Lower lobe of right lung (tissue), 2 donors: ENCODE results near the gene GTPBP6. TPM values are rescaled to one million over a fixed set of nuclear protein-coding genes. Genes with fewer than 3 reads are reported as not detected.

Experiments
- ATAC-seq, 2 donors: fragments of 200-7000 bp; cut with Tn5 transposase; one replicate each; pipeline ENCODE4 v1.9.1; 2020 to 2022; ENCODE audit warnings: mild to moderate bottlenecking in 2 of 2, moderate library complexity in 2 of 2
- DNase-seq: peaks from one replicate; pipeline ENCODE4 v3.0.0-alpha.2; 2020
- H3K27ac ChIP-seq: fragments of 200-600 bp; one replicate; pipeline ENCODE4 v1.8.0; 2022
- H3K27me3 ChIP-seq: fragments of 200-600 bp; one replicate; pipeline ENCODE4 v1.8.0; 2022; ENCODE audit warnings: low read depth
- H3K36me3 ChIP-seq: fragments of 200-600 bp; one replicate; pipeline ENCODE4 v1.8.0; 2022; ENCODE audit warnings: mild to moderate bottlenecking
- H3K4me1 ChIP-seq: fragments of 200-600 bp; one replicate; pipeline ENCODE4 v1.8.0; 2022
- H3K4me3 ChIP-seq: fragments of 200-600 bp; one replicate; pipeline ENCODE4 v1.8.0; 2022; ENCODE audit warnings: mild to moderate bottlenecking
- H3K9me3 ChIP-seq: fragments of 200-600 bp; one replicate; pipeline ENCODE4 v1.8.0; 2022
- intact Hi-C: fragments of 100-400 bp; cut with DNase I; formaldehyde crosslinking; loops from one replicate; pipeline ENCODE4 v1.11.0; 2022
- total RNA-seq: library from RNA; stranded (reverse); fragmentation: NEBNext Ultra II Directional; extraction: Animal tissue kit (Norgen Biotek cat#: 25700); gene quantifications from one replicate; pipeline ENCODE4 v1.2.1, GENCODE V29; 2021
- TF ChIP-seq, protein P1 (sequence below): fragments of 200-600 bp; IDR thresholded peaks from one replicate; pipeline ENCODE4 v1.8.0; 2022; ENCODE audit warnings: antibody characterized with exemption, mild to moderate bottlenecking
- donor health status: DM: no; HTN: yes; CAD: no; lungs with severe emphysema.

Gene GTPBP6
- total RNA-seq, 1 donor from 2014 or later = 47.1 TPM

DNA sequence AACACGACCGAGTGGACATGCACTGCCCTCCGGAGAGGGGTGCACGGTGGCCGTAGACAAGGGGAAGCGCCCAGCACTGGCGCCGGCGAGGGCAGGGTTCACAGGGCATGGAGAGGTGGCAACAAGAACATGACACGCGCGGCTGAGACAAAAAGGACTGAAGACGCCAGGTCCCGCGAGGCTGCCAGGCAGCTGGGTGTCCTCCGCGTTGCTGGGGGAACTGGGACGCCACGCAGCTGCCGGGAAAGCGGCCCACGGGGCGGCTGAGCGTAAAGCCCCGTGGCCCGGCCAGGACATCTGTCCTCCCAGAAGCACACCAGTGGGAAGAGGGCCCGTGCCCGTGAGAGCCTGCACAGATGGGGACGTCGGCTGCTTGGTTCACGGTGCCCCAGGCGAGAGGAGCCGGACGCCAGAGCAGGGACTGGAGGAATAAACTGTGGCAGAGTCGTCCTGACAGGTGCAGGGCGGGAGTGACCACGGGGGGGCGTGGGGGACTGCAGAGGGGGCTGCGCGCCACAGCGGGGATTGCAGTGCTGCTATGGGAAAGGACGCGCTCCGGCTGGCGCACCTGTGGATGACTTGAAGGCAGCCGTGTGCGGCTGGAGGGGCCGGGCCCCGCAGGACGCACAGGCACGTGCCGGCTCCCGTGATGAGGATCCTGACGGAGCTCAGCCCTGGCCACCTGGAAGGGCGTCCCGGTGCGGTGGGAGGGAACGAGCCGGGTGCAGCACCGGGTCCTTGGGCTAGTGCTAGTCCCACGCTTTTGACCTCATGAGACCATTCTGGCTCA lies 32.1 kb upstream of the GTPBP6 start:
- TF ChIP-seq, protein P1, sequence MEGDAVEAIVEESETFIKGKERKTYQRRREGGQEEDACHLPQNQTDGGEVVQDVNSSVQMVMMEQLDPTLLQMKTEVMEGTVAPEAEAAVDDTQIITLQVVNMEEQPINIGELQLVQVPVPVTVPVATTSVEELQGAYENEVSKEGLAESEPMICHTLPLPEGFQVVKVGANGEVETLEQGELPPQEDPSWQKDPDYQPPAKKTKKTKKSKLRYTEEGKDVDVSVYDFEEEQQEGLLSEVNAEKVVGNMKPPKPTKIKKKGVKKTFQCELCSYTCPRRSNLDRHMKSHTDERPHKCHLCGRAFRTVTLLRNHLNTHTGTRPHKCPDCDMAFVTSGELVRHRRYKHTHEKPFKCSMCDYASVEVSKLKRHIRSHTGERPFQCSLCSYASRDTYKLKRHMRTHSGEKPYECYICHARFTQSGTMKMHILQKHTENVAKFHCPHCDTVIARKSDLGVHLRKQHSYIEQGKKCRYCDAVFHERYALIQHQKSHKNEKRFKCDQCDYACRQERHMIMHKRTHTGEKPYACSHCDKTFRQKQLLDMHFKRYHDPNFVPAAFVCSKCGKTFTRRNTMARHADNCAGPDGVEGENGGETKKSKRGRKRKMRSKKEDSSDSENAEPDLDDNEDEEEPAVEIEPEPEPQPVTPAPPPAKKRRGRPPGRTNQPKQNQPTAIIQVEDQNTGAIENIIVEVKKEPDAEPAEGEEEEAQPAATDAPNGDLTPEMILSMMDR = no peak
- ATAC-seq (no peak), DNase-seq (peak; percentile 39)
- H3K4me3 ChIP-seq = no peak overlapping the region
- no peaks in the 10 kb centered on the region for H3K4me1 ChIP-seq
- H3K36me3 ChIP-seq = no peaks in the 10 kb centered on the region
- no peaks in the 10 kb centered on the region for H3K9me3 ChIP-seq
- H3K27ac ChIP-seq = no peak overlapping the region
- H3K27me3 ChIP-seq = no peaks in the 10 kb centered on the region
- intact Hi-C loops = no loop called here

DNA sequence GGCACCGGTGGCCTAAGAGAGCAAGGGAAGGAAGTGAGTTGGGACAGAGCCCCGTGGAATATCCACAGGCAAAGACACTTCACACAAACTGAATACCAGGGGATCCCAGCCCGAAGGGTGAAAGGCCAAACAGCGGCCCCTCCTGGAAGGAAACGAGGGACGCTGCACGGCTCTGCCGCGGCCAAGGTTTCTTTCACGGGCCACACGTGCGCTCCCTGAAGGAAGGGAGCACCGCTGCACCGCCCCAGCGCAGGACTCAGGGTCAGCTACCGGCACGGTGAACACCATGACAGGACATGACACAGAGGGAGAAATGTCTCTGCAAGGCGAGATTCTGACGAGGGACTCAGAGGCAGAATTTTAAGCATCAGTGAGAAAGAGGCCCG lies 31.5 kb upstream of the GTPBP6 start:
- Histone ChIP-seq H3K27me3 (no peaks in the 10 kb centered on the region), H3K36me3 (no peaks in the 10 kb centered on the region), H3K4me1 (no peaks in the 10 kb centered on the region), H3K9me3 (no peaks in the 10 kb centered on the region), H3K4me3 (no peak overlapping the region), H3K27ac (no peak overlapping the region)
- intact Hi-C loops = no loop called here
- no peak for ATAC-seq
- TF ChIP-seq, protein P1 = no peak
- peak; percentile 38 for DNase-seq

DNA sequence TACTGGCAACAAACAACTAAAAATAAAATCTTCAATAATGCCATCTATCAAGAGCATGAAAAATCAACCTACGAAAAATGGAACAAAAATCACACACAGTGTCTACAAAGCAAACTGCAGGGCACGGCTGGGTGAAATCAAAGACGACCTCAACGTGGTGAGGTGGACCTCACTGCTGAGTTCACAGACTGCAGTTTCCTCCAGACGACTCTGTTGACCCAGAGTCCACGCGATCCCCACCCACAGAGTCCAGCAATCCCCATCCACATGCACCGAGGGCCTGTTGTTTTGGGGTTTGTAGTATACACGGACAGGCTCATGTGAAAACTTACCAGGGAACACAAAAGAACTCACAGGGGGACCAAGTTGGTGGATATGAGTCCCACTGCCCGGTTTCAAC lies 31.1 kb upstream of the GTPBP6 start:
- Histone ChIP-seq H3K9me3 (no peaks in the 10 kb centered on the region), H3K27ac (no peak overlapping the region), H3K4me1 (no peaks in the 10 kb centered on the region), H3K36me3 (no peaks in the 10 kb centered on the region), H3K4me3 (no peak overlapping the region), H3K27me3 (no peaks in the 10 kb centered on the region)
- TF ChIP-seq, protein P1 = no peak
- no peak for ATAC-seq
- no peak for DNase-seq
- intact Hi-C loops = no loop called here

DNA sequence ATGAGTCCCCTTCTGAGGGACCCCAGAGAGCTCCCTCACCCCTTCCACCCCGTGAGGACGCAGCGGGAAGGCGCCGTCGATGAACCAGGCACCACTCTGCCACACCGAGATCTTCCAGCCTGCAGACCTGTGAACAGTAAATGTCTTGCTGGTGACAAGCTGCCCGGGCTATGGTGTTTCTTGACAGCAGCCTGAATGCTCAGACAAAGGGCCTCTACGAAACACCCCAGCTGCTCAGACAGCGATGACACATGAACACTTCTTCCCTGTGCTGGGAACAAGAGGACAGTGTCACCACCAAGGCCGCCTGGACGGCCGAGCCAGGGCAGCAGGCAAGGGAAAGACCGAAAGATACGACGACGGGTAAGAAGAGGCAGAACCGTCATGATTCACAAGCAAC lies 30.6 kb upstream of the GTPBP6 start:
- intact Hi-C loops = no loop called here
- no peaks in the 10 kb centered on the region for H3K4me1 ChIP-seq
- no peak for DNase-seq
- H3K27ac ChIP-seq = no peak overlapping the region
- no peaks in the 10 kb centered on the region for H3K36me3 ChIP-seq
- H3K9me3 ChIP-seq = no peaks in the 10 kb centered on the region
- TF ChIP-seq, protein P1 = no peak
- ATAC-seq = no peak
- no peak overlapping the region for H3K4me3 ChIP-seq
- no peaks in the 10 kb centered on the region for H3K27me3 ChIP-seq

DNA sequence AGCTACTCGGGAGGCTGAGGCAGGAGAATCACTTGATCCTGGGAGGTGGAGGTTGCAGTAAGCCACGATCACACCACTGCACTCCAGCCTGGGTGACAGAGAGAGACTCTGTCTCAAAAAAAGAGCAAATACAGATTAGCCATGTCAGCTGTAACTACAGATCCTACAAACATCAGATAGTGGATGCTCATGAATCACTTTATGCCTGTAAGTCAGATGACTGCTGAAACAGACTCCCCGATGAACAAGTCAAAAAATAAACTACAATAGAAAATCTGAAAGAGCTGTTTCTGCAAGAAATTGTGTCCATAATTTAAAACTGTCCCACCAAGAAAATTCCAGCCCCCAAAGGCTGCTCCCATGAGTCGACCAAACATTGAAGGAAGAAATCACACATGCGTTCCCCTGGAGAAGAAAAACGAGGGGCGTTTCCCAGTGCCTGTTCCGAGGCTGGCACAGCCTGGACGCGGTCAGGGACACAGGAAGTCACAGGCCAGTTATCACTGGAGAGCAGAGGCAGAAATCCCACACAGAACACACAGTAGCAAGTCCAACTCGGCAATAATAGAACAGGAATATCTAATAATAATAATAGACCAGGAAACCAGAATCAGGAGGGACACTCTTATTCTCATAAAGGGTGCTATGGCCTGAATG lies 30.0 kb upstream of the GTPBP6 start:
- Histone ChIP-seq H3K4me3 (no peak overlapping the region), H3K27ac (no peak overlapping the region), H3K9me3 (no peaks in the 10 kb centered on the region), H3K36me3 (no peaks in the 10 kb centered on the region), H3K27me3 (no peaks in the 10 kb centered on the region), H3K4me1 (no peaks in the 10 kb centered on the region)
- intact Hi-C loops = no loop called here
- DNase-seq (no peak), ATAC-seq (no peak)
- TF ChIP-seq, protein P1 = no peak
